DOHH2 (cell line): ENCODE measurements around the gene ZNF443.

Source experiments
- CTCF ChIP-seq: fragments of 200-600 bp; sonication (generic); IDR thresholded peaks from one replicate; pipeline ENCODE4 v1.5.1; 2014; ENCODE audit warnings: antibody characterized with exemption, mild to moderate bottlenecking, low read depth, low read length; ENCODE audit not compliant: poor library complexity, severe bottlenecking
- EZH2phosphoT487 ChIP-seq: fragments of 200-600 bp; sonication (generic); IDR thresholded peaks from 2 replicates; pipeline ENCODE4 v1.6.1; 2017; ENCODE audit warnings: borderline replicate concordance, mild to moderate bottlenecking, antibody characterized with exemption, low read length, moderate library complexity, mixed read lengths

GRCh38 chr19:12453495-12453894, 12.7 kb upstream of the ZNF443 start:
- no peak for TF ChIP-seq CTCF
- TF ChIP-seq EZH2phosphoT487: no peak
